Psoas muscle (tissue), 8 donors: Measurements from ENCODE around the gene ZNF85. TPM values are rescaled to one million over a fixed set of nuclear protein-coding genes. Genes with fewer than 3 reads are reported as not detected.
A peak's percentile ranks its signal among the peaks of the same experiment; 100 is the strongest.

Experiments
- ATAC-seq, 4 donors: fragments of 200-7000 bp; cut with Tn5 transposase; one replicate each; pipeline ENCODE4 v1.9.1; 2020; ENCODE audit warnings: moderate library complexity in 3 of 4, mild to moderate bottlenecking in 2 of 4
- DNase-seq, 2 donors: peaks; one replicate each; pipeline ENCODE4 v3.0.0-alpha.2; 2020
- H3K27ac ChIP-seq: fragments of 200-600 bp; one replicate; pipeline ENCODE4 v1.8.0; 2022
- H3K27me3 ChIP-seq, 3 donors: fragments of 200-600 bp in 1 of 3; one replicate each; pipeline versions ENCODE4 v1.6.1 to v1.8.0; 2013 to 2022; ENCODE audit warnings: low read length in 2 of 3, mild to moderate bottlenecking in 2 of 3, moderate library complexity in 1 of 3; ENCODE audit not compliant: insufficient read depth in 3 of 3
- H3K36me3 ChIP-seq, 2 donors: fragments of 200-600 bp in 1 of 2; one replicate each; pipeline versions ENCODE4 v1.6.1 to v1.8.0; 2013 to 2022; ENCODE audit warnings: low read depth in 1 of 2, mild to moderate bottlenecking in 1 of 2, moderate library complexity in 1 of 2; ENCODE audit not compliant: insufficient read depth in 1 of 2
- H3K4me1 ChIP-seq: fragments of 200-600 bp; one replicate; pipeline ENCODE4 v1.8.0; 2022
- H3K4me3 ChIP-seq: fragments of 200-600 bp; one replicate; pipeline ENCODE4 v1.8.0; 2022; ENCODE audit warnings: mild to moderate bottlenecking
- H3K9me3 ChIP-seq: fragments of 200-600 bp; one replicate; pipeline ENCODE4 v1.8.0; 2022
- WGBS, 3 donors: extraction: QIAGEN DNeasy Blood & Tissue Kit; methylation state at CpG; one replicate each; pipeline versions ENCODE4 v1.1.6 to v1.1.7; 2013; 5-methylcytosine and 5-hydroxymethylcytosine counted together
- intact Hi-C, 2 donors: fragments of 100-400 bp; cut with DNase I; formaldehyde crosslinking; loops; one replicate each; pipeline versions ENCODE4 v1.11.0 to v1.14.2; 2022
- long read RNA-seq, 2 donors: library from polyadenylated mRNA; unstranded; transcript quantifications; one replicate each; pipeline ENCODE4 v2.0.0, GENCODE V29; 2021
- polyA plus RNA-seq, 3 donors: library from polyadenylated mRNA; stranded (reverse); fragments of 200-250 nt; gene quantifications; one replicate each; pipeline ENCODE4 v1.2.3, GENCODE V29; 2013
- total RNA-seq, 4 donors: library from RNA; stranded (reverse); fragmentation: NEBNext Ultra II Directional in 2 of 4; extraction: Animal tissue kit (Norgen Biotek cat#: 25700) in 2 of 4; gene quantifications; one replicate each; pipeline versions ENCODE4 v1.2.1 to v1.2.4, GENCODE V29; 2021 to 2023
- TF ChIP-seq, protein P1 (sequence below): fragments of 200-600 bp; IDR thresholded peaks from one replicate; pipeline ENCODE4 v1.8.0; 2022; ENCODE audit warnings: antibody characterized with exemption
- donor health status: healthy with polysubstance abuse.
- donor health status: DM: no; HTN: no; CAD: no; lungs with moderate emphysema.
- donor health status: Bipolar disorder and iron deficiency.
- donor health status: healthy.
- donor health status: DM: yes; HTN: yes; CAD: no.
- donor health status: DM: no; HTN: no; CAD: no.
- donor health status: DM: no; HTN: no; CAD: no.
- donor health status: DM: yes; HTN: yes; CAD: no.

ZNF85 gene
- total RNA-seq = 1 to 10 TPM in 2 of 4 donors, under 1 TPM in 2; 0.66 to 2.2 (median 0.93) TPM
- polyA plus RNA-seq = under 1 TPM; 0.24 to 0.72 (median 0.51) TPM
- long read RNA-seq, donor 1, partial matches to known transcripts = 0 of 1 reads
- long read RNA-seq, donor 1, other reads (novel, unspliced or antisense) = 0 of 1 reads
- long read RNA-seq, donor 2, partial matches to known transcripts = 0 of 1 reads
- long read RNA-seq, donor 2, other reads (novel, unspliced or antisense) = 0 of 1 reads

DNA sequence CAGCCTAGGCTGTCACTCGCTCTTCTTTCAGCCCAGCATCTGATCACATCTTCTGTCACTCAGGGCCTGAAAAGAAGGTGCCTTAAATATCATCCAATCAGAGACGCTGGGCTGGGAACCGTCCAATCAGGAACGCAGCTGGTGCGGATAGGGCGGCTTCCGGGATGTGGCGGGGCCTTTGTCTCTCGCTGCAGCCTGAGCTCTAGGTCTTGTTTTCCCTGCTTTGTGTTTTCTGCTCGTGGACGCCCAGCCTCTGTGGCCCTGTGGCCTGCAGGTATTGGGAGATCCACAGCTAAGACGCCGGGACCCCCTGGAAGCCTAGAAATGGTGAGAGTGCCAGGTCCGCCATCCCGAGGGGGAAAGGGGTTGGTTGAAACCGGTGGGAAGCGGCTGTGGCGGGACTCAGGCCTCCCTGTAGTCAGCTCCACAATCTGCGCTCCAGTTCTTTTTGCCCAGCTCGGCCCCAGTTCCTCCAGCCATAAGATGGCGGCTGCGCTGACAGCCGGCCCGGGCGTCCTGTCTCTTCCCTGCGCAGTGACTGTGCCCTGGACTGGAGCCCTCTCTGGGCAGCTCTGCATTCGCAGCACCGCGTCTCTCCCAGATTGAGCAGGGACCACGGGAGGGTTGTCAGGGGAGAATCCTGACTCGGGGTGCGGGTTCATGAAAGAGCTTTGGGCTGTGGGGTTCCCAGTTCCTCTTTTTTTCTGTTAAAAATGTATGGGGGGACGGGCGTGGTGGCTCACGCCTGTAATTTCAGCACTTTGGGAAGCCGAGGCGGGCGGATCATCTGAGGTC lies at the start of gene ZNF85:
TSS of gene ZNF85 (plus strand) at position 175 of the 795 bp plus-strand sequence. CDS start at position 325, 150 bp downstream.
- TF ChIP-seq, protein P1, sequence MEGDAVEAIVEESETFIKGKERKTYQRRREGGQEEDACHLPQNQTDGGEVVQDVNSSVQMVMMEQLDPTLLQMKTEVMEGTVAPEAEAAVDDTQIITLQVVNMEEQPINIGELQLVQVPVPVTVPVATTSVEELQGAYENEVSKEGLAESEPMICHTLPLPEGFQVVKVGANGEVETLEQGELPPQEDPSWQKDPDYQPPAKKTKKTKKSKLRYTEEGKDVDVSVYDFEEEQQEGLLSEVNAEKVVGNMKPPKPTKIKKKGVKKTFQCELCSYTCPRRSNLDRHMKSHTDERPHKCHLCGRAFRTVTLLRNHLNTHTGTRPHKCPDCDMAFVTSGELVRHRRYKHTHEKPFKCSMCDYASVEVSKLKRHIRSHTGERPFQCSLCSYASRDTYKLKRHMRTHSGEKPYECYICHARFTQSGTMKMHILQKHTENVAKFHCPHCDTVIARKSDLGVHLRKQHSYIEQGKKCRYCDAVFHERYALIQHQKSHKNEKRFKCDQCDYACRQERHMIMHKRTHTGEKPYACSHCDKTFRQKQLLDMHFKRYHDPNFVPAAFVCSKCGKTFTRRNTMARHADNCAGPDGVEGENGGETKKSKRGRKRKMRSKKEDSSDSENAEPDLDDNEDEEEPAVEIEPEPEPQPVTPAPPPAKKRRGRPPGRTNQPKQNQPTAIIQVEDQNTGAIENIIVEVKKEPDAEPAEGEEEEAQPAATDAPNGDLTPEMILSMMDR = no peak
- H3K27ac ChIP-seq = peak within 1 kb of the TSS; percentile 67
- intact Hi-C loops = no loop called here
- H3K4me3 ChIP-seq = peak within 1 kb of the TSS; percentile 74
- DNase-seq (peak; percentile 89 to 91), ATAC-seq (peak; percentile 82 to 99 (median 96))
- no peaks in the 10 kb centered on the region for H3K27me3 ChIP-seq
- no peaks in the 10 kb centered on the region for H3K36me3 ChIP-seq
- 0 to 1% (median 1%) methylated on average over 35 to 38 of the region's 38 CpGs for WGBS, 3 donors
- H3K4me1 ChIP-seq = no peaks in the 10 kb centered on the region
- no peaks in the 10 kb centered on the region for H3K9me3 ChIP-seq

GRCh38 chr19:20879501-20879900 lies 43.5 kb upstream of the ZNF85 start:
- WGBS, 3 donors = 65 to 75% (median 67%) methylated on average over 1 of the region's 1 CpG
- Histone ChIP-seq H3K4me3 (no peak overlapping the region), H3K9me3 (no peaks in the 10 kb centered on the region), H3K27ac (no peak overlapping the region), H3K4me1 (no peaks in the 10 kb centered on the region), H3K27me3 (no peaks in the 10 kb centered on the region), H3K36me3 (no peaks in the 10 kb centered on the region)
- TF ChIP-seq, protein P1 = no peak
- no peak for ATAC-seq
- intact Hi-C loops = no loop called here
- no peak for DNase-seq

- Histone ChIP-seq H3K27ac (no peak overlapping the region), H3K4me3 (no peak overlapping the region), H3K9me3 (no peaks in the 10 kb centered on the region), H3K4me1 (no peaks in the 10 kb centered on the region), H3K36me3 (no peaks in the 10 kb centered on the region), H3K27me3 (no peaks in the 10 kb centered on the region)
- TF ChIP-seq, protein P1 = no peak
- intact Hi-C loops = no loop called here
- DNase-seq = no peak
- ATAC-seq = no peak
- WGBS, 3 donors = 84 to 93% (median 85%) methylated on average over 3 of the region's 3 CpGs
These were observed 10.1 kb upstream of the ZNF85 start for GRCh38 chr19:20912973-20913372.

- 85 to 95% (median 89%) methylated on average over 2 of the region's 2 CpGs for WGBS, 3 donors
- TF ChIP-seq, protein P1 = no peak
- intact Hi-C loops = no loop called here
These were observed 2.4 kb downstream of the ZNF85 start for GRCh38 chr19:20925481-20925880.

More at GRCh38 chr19:20925481-20925880, 2.4 kb downstream of the ZNF85 start:
- Histone ChIP-seq H3K27ac (no peak overlapping the region), H3K36me3 (no peaks in the 10 kb centered on the region), H3K27me3 (no peaks in the 10 kb centered on the region), H3K9me3 (no peaks in the 10 kb centered on the region), H3K4me3 (no peak overlapping the region), H3K4me1 (no peaks in the 10 kb centered on the region)
- no peak for ATAC-seq
- DNase-seq = no peak
